Thoracic aorta (tissue), 2 donors: ENCODE data around the gene FGF9. TPM values are rescaled to one million over a fixed set of nuclear protein-coding genes. Genes with fewer than 3 reads are reported as not detected.

ENCODE experiments used
- ATAC-seq: fragments of 150-250 bp; one replicate; pipeline ENCODE4 v1.8.0; 2017; ENCODE audit warnings: low read depth; ENCODE audit not compliant: insufficient number of reproducible peaks, low FRiP score
- DNase-seq: peaks from one replicate; pipeline ENCODE4 v3.0.0-alpha.2; 2020; ENCODE audit warnings: low spot score
- H3K27ac ChIP-seq, 2 donors: fragments of 200-600 bp; sonication (generic); 1 replicate in 1 of 2; 2 replicates in 1 of 2; pipeline ENCODE4 v1.5.1; 2016; ENCODE audit warnings: mild to moderate bottlenecking in 2 of 2, moderate library complexity in 2 of 2
- H3K27me3 ChIP-seq: fragments of 200-600 bp; sonication (generic); replicated peaks from 2 replicates; pipeline ENCODE4 v1.6.0; 2016; ENCODE audit warnings: mild to moderate bottlenecking; ENCODE audit not compliant: insufficient read depth
- H3K36me3 ChIP-seq: fragments of 200-600 bp; sonication (generic); one replicate; pipeline ENCODE4 v1.5.1; 2016
- H3K4me1 ChIP-seq, 2 donors: fragments of 200-600 bp; sonication (generic); 1 replicate in 1 of 2; 2 replicates in 1 of 2; pipeline versions ENCODE4 v1.5.1 to v1.6.0; 2016; ENCODE audit warnings: low read depth in 2 of 2, mild to moderate bottlenecking in 1 of 2; ENCODE audit not compliant: control insufficient read depth in 1 of 2
- H3K4me3 ChIP-seq: fragments of 200-600 bp; sonication (generic); 2 replicates; pipeline ENCODE4 v1.5.1; 2016; ENCODE audit warnings: mild to moderate bottlenecking
- H3K9me3 ChIP-seq: fragments of 200-600 bp; sonication (generic); 2 replicates; pipeline ENCODE4 v1.5.1; 2016
- CTCF ChIP-seq: fragments of 200-600 bp; sonication (generic); IDR thresholded peaks from one replicate; pipeline ENCODE4 v1.5.1; 2019; ENCODE audit warnings: antibody characterized with exemption
- total RNA-seq, 2 donors: library from RNA; depleted of rRNA; stranded (reverse); fragments of >200 nt; gene quantifications; one replicate each; pipeline versions ENCODE4 v1.1.0 to v1.2.3, GENCODE V29; 2016

The FGF9 gene
- total RNA-seq, 2 donors from 2014 or later, result 0.27 TPM; not detected in 1

GRCh38 chr13:21730186-21730880 is 59.5 kb downstream of the FGF9 start:
- ATAC-seq (no peak), DNase-seq (no peak)
- TF ChIP-seq CTCF, result no peak
- H3K4me1 ChIP-seq, result no peaks in the 10 kb centered on the region
- no peaks in the 10 kb centered on the region for H3K9me3 ChIP-seq
- H3K4me3 ChIP-seq, result no peak overlapping the region
- H3K36me3 ChIP-seq, result no peaks in the 10 kb centered on the region
- no peaks in the 10 kb centered on the region for H3K27me3 ChIP-seq
- no peak overlapping the region for H3K27ac ChIP-seq

GRCh38 chr13:21733475-21734263 is 62.8 kb downstream of the FGF9 start:
- no peaks in the 10 kb centered on the region for H3K36me3 ChIP-seq
- no peak for TF ChIP-seq CTCF
- DNase-seq (no peak), ATAC-seq (no peak)
- no peak overlapping the region for H3K27ac ChIP-seq
- no peaks in the 10 kb centered on the region for H3K27me3 ChIP-seq
- no peaks in the 10 kb centered on the region for H3K4me1 ChIP-seq
- no peak overlapping the region for H3K4me3 ChIP-seq
- H3K9me3 ChIP-seq, result no peaks in the 10 kb centered on the region

GRCh38 chr13:21734961-21735360 is 64.1 kb downstream of the FGF9 start:
- Histone ChIP-seq H3K36me3 (no peaks in the 10 kb centered on the region), H3K27me3 (no peaks in the 10 kb centered on the region), H3K27ac (no peak overlapping the region), H3K9me3 (no peaks in the 10 kb centered on the region), H3K4me3 (no peak overlapping the region), H3K4me1 (no peaks in the 10 kb centered on the region)
- DNase-seq (no peak), ATAC-seq (no peak)
- TF ChIP-seq CTCF, result no peak

GRCh38 chr13:21735701-21736401 is 65.0 kb downstream of the FGF9 start:
- no peak overlapping the region for H3K27ac ChIP-seq
- no peak for DNase-seq
- no peak for TF ChIP-seq CTCF
- no peak for ATAC-seq
- H3K36me3 ChIP-seq, result no peaks in the 10 kb centered on the region
- no peaks in the 10 kb centered on the region for H3K9me3 ChIP-seq
- peak overlapping the region; percentile 54 for H3K4me3 ChIP-seq
- no peaks in the 10 kb centered on the region for H3K4me1 ChIP-seq
- H3K27me3 ChIP-seq, result no peaks in the 10 kb centered on the region

GRCh38 chr13:21736926-21737325 is 66.1 kb downstream of the FGF9 start:
- no peak for TF ChIP-seq CTCF
- Histone ChIP-seq H3K27ac (no peak overlapping the region), H3K36me3 (no peaks in the 10 kb centered on the region), H3K4me1 (no peaks in the 10 kb centered on the region), H3K4me3 (no peak overlapping the region), H3K27me3 (no peaks in the 10 kb centered on the region), H3K9me3 (no peaks in the 10 kb centered on the region)
- DNase-seq, result no peak
- ATAC-seq, result no peak
